Panc1 (cell line): ENCODE results near the gene UBQLN2. TPM values are rescaled to one million over a fixed set of nuclear protein-coding genes. Genes with fewer than 3 reads are reported as not detected.

Experiments
- ATAC-seq: fragments of 200-7000 bp; cut with Tn5 transposase; 2 replicates; pipeline ENCODE4 v1.9.1; 2020; ENCODE audit warnings: mild to moderate bottlenecking, moderate library complexity
- BruUV-seq: library from RNA; stranded (reverse); fragments of 400-500 nt; replicated peaks from 2 replicates; lab custom pipeline; 2021; lab: Mats Ljungman, UMichigan
- CTCF ChIA-PET: fragments of 300-600 bp; sonication (Branson Sonifier 250); formaldehyde crosslinking; loops from one replicate; lab custom pipeline; 2022; ENCODE audit warnings: antibody characterized with exemption; lab: Charles Lee
- POLR2A ChIA-PET: fragments of 300-600 bp; sonication (Branson Sonifier 250); formaldehyde crosslinking; loops from one replicate; lab custom pipeline; 2022; ENCODE audit warnings: antibody characterized with exemption; lab: Charles Lee
- DNase-seq: peaks from one replicate; pipeline ENCODE4 v3.0.0-alpha.2; 2010; ENCODE audit warnings: low read depth, low spot score
- H3K27ac ChIP-seq: 2 replicates; pipeline ENCODE4 v1.5.1; 2011; ENCODE audit warnings: mild to moderate bottlenecking, low read length, inconsistent platforms
- H3K27me3 ChIP-seq: fragments of 200-500 bp; sonication (Bioruptor generic); 2 replicates; pipeline ENCODE4 v1.6.0; 2014; ENCODE audit warnings: low read length, inconsistent platforms; ENCODE audit not compliant: control insufficient read depth, insufficient read depth
- H3K36me3 ChIP-seq: fragments of 200-500 bp; sonication (Bioruptor generic); 2 replicates; pipeline ENCODE4 v1.5.1; 2014; ENCODE audit warnings: inconsistent platforms, mild to moderate bottlenecking, low read length, moderate library complexity; ENCODE audit not compliant: control insufficient read depth, insufficient read depth
- H3K4me1 ChIP-seq: 2 replicates; pipeline ENCODE4 v1.5.1; 2011; ENCODE audit warnings: inconsistent platforms, mild to moderate bottlenecking, low read length, moderate library complexity; ENCODE audit not compliant: control insufficient read depth, insufficient read depth
- H3K4me3 ChIP-seq, 2 experiments: 2 replicates each; pipeline ENCODE4 v1.5.1; 2011 to 2012; ENCODE audit warnings: low read depth in 2 of 2, low read length in 2 of 2, mild to moderate bottlenecking in 2 of 2, inconsistent platforms in 1 of 2, moderate library complexity in 1 of 2
- H3K9me3 ChIP-seq: fragments of 200-500 bp; sonication (Bioruptor generic); 2 replicates; pipeline ENCODE4 v1.5.1; 2014; ENCODE audit warnings: low read depth, mild to moderate bottlenecking, inconsistent platforms, low read length, moderate library complexity; ENCODE audit not compliant: control insufficient read depth, insufficient read depth
- POLR2AphosphoS5 ChIP-seq: IDR thresholded peaks from 2 replicates; pipeline ENCODE4 v1.6.1; 2012; ENCODE audit warnings: mild to moderate bottlenecking, low read depth, low read length, moderate library complexity
- SIN3A ChIP-seq: IDR thresholded peaks from 2 replicates; pipeline ENCODE4 v1.6.1; 2012; ENCODE audit warnings: low read depth, mild to moderate bottlenecking, low read length, moderate library complexity, borderline replicate concordance; ENCODE audit not compliant: insufficient read depth
- TCF7L2 ChIP-seq: IDR thresholded peaks from 2 replicates; pipeline ENCODE4 v1.6.1; 2011; ENCODE audit warnings: mild to moderate bottlenecking, low read depth, low read length, inconsistent platforms
- in situ Hi-C: cut with HindIII; loops from 2 replicates; pipeline ENCODE4 v1.10.0; 2016; ENCODE audit warnings: low sequenced_read_pairs, low pct_unique_long_range_greater_than_20kb
- intact Hi-C: fragments of 100-400 bp; cut with micrococcal nuclease; formaldehyde crosslinking; loops from one replicate; pipeline ENCODE4 v1.10.0; 2022; ENCODE audit not compliant: unreplicated experiment
- total RNA-seq: library from RNA; stranded (reverse); gene quantifications from one replicate; pipeline ENCODE4 v1.2.1, GENCODE V29; 2021; ENCODE audit not compliant: unreplicated experiment
- TF ChIP-seq, protein P1 (sequence below): fragments of 450-650 bp; IDR thresholded peaks from 2 replicates; pipeline ENCODE4 v1.5.1; 2017; ENCODE audit warnings: mild to moderate bottlenecking
- TF ChIP-seq, protein P2 (sequence below), 2 experiments: IDR thresholded peaks; 2 replicates each; pipeline ENCODE4 v1.6.1; 2011 to 2012; ENCODE audit warnings: low read depth in 2 of 2, control low read depth in 1 of 2, low read length in 1 of 2, mild to moderate bottlenecking in 1 of 2, moderate library complexity in 1 of 2; ENCODE audit not compliant: insufficient read depth in 1 of 2

UBQLN2 gene
- total RNA-seq, 1 experiment from 2014 or later, result 32.0 TPM

DNA sequence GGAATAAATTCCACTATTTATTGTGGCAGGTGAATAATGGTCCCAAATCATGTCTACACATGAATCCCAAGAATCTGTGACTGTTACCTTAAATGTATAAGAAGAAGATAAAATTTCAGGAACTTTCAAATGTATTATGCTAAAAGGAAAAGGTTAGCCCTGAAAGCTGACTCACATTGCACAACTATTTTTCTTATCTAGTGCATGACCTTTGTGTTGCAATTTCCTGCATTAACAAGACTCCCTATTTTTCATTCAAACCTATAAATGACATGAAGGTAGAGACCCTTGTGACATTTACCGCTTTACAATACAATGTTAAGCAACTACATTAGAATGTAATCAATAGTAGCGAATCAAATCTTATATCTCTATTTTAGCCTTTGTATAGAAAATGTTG is 36.7 kb downstream of the UBQLN2 start:
- ChIA-PET CTCF (no interaction called here), POLR2A (no interaction called here)
- Histone ChIP-seq H3K27me3 (no peaks in the 10 kb centered on the region), H3K36me3 (no peaks in the 10 kb centered on the region), H3K27ac (no peak overlapping the region), H3K4me1 (no peaks in the 10 kb centered on the region), H3K9me3 (no peaks in the 10 kb centered on the region), H3K4me3 (no peak overlapping the region)
- no peak for TF ChIP-seq TCF7L2
- TF ChIP-seq POLR2AphosphoS5, result no peak
- TF ChIP-seq, protein P1, sequence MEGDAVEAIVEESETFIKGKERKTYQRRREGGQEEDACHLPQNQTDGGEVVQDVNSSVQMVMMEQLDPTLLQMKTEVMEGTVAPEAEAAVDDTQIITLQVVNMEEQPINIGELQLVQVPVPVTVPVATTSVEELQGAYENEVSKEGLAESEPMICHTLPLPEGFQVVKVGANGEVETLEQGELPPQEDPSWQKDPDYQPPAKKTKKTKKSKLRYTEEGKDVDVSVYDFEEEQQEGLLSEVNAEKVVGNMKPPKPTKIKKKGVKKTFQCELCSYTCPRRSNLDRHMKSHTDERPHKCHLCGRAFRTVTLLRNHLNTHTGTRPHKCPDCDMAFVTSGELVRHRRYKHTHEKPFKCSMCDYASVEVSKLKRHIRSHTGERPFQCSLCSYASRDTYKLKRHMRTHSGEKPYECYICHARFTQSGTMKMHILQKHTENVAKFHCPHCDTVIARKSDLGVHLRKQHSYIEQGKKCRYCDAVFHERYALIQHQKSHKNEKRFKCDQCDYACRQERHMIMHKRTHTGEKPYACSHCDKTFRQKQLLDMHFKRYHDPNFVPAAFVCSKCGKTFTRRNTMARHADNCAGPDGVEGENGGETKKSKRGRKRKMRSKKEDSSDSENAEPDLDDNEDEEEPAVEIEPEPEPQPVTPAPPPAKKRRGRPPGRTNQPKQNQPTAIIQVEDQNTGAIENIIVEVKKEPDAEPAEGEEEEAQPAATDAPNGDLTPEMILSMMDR, result no peak
- TF ChIP-seq SIN3A, result no peak
- TF ChIP-seq, protein P2, sequence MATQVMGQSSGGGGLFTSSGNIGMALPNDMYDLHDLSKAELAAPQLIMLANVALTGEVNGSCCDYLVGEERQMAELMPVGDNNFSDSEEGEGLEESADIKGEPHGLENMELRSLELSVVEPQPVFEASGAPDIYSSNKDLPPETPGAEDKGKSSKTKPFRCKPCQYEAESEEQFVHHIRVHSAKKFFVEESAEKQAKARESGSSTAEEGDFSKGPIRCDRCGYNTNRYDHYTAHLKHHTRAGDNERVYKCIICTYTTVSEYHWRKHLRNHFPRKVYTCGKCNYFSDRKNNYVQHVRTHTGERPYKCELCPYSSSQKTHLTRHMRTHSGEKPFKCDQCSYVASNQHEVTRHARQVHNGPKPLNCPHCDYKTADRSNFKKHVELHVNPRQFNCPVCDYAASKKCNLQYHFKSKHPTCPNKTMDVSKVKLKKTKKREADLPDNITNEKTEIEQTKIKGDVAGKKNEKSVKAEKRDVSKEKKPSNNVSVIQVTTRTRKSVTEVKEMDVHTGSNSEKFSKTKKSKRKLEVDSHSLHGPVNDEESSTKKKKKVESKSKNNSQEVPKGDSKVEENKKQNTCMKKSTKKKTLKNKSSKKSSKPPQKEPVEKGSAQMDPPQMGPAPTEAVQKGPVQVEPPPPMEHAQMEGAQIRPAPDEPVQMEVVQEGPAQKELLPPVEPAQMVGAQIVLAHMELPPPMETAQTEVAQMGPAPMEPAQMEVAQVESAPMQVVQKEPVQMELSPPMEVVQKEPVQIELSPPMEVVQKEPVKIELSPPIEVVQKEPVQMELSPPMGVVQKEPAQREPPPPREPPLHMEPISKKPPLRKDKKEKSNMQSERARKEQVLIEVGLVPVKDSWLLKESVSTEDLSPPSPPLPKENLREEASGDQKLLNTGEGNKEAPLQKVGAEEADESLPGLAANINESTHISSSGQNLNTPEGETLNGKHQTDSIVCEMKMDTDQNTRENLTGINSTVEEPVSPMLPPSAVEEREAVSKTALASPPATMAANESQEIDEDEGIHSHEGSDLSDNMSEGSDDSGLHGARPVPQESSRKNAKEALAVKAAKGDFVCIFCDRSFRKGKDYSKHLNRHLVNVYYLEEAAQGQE (IDR thresholded peaks at IDR 0.05; ENCODE audit: insufficient read depth in 1 of 2, low read depth in 2 of 2, low read length in 1 of 2), result no peak
- DNase-seq, result no peak
- in situ Hi-C loops (no loop called here), intact Hi-C loops (no loop called here)
- no peak for ATAC-seq
- no TSS peak for BruUV-seq

DNA sequence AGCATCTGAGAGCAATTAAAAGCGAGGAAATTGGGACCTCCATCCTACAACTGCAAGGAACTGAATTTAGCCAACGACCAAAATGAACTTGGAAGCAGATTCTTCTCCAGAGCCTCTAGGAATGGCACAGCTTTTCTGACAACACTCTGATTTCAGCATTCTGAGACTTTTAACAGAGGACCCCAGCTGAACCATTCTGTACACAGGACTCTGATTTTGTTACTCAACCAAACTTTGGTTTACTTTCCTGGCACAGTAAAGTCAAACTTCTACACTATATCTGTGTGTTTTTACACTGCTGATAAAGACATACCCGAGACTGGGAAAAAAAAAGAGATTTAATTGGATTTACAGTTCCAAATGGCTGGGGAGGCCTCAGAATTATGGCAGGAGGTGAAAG is 37.6 kb downstream of the UBQLN2 start:
- no peak overlapping the region for H3K4me3 ChIP-seq
- H3K4me1 ChIP-seq, result no peaks in the 10 kb centered on the region
- no peaks in the 10 kb centered on the region for H3K9me3 ChIP-seq
- TF ChIP-seq POLR2AphosphoS5 (no peak), TCF7L2 (no peak)
- TF ChIP-seq, protein P2 (IDR thresholded peaks at IDR 0.05; ENCODE audit: insufficient read depth in 1 of 2, low read depth in 2 of 2, low read length in 1 of 2), result no peak
- TF ChIP-seq, protein P1, result no peak
- H3K27me3 ChIP-seq, result no peaks in the 10 kb centered on the region
- ChIA-PET CTCF (no interaction called here), POLR2A (no interaction called here)
- H3K27ac ChIP-seq, result no peak overlapping the region
- ATAC-seq (no peak), DNase-seq (no peak)
- in situ Hi-C loops, result no loop called here
- no peaks in the 10 kb centered on the region for H3K36me3 ChIP-seq
- intact Hi-C loops, result no loop called here
- BruUV-seq, result no TSS peak
